ENCODE measurements around the gene COMMD4.
"Not testable (repeated sequence)": the region's sequence is repeated elsewhere in the genome, so short reads cannot be mapped to it uniquely, and the experiment has no call there.

COMMD4 gene

GRCh38 chr15:75333654-75334419, 2.0 kb upstream of the COMMD4 start:
- DNase-seq (ENCODE audit: low read depth) = not testable (repeated sequence)

- DNase-seq (ENCODE audit: low read depth) = no peak
Observed at GRCh38 chr15:75335313-75335704, 554 bp upstream of the COMMD4 start.

- no peak for DNase-seq (ENCODE audit: low read depth)
Observed at GRCh38 chr15:75338661-75339240, 2.9 kb downstream of the COMMD4 start.

DNA sequence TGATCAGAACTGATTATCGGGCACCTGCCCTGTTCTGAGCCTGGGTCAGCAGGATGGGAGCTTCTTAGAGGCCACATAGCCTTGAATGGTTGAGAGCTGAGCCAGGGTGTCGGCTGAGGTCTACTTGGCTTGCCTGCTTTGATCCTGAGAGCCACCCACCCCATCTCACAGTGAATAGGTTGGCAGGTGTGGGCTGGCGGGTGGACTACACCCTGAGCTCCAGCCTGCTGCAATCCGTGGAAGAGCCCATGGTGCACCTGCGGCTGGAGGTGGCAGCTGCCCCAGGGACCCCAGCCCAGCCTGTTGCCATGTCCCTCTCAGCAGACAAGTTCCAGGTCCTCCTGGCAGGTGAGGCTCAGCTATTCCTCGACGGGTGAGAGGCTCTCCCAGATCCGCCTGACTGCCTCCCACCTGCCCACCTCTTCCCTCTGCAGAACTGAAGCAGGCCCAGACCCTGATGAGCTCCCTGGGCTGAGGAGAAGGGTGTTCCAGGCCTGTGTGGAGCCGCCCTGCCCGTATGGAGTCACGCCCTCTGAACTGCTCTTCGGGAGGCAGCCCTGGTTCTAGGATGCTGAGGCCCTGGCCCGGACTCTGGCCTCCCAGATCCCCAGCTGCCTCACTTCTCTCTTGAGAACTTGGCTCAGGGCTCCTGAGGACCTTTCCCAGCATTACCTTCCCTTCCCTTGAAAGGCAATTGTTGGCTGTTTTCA, 3.8 kb downstream of the COMMD4 start:
- no peak for DNase-seq (ENCODE audit: low read depth)

DNA sequence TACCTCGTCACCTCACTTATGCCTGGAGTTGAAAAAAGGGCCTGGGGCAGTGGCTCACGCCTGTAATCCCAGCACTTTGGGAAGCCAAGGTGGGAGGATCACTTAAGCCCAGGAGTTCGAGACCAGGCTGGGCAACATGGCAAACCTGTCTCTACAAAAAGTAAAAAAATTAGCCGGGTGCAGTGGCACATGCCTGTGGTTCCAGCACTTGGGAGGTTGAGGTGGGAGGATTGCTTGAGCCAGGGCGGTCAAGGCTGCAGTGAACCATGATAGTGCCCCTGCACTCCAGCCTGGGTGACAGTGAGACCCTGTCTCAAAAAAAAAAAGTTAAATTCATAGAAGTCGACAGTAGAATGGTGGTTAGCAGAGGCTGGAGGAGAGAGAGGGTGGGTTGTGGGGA, 6.4 kb downstream of the COMMD4 start:
- DNase-seq (ENCODE audit: low read depth) = no peak

DNA sequence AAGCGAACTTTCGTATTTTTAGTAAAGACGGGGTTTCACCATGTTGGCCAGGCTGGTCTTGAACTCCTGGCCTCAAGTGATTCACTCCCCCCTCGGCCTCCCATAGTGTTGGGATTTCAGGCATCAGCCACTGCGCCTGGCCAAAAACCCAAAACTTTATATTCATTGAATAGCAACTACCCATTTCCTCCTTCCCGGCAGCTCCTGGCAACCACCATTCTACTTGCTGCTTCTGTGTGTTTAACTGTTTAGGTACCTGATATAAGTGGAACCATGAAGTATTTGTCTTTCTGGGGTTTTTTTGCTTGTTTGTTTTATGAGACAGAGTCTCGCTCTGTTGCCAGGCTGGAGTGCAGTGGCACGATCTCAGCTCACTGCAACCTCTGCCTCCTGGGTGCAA, 8.1 kb downstream of the COMMD4 start:
- DNase-seq (ENCODE audit: low read depth) = not testable (repeated sequence)

DNA sequence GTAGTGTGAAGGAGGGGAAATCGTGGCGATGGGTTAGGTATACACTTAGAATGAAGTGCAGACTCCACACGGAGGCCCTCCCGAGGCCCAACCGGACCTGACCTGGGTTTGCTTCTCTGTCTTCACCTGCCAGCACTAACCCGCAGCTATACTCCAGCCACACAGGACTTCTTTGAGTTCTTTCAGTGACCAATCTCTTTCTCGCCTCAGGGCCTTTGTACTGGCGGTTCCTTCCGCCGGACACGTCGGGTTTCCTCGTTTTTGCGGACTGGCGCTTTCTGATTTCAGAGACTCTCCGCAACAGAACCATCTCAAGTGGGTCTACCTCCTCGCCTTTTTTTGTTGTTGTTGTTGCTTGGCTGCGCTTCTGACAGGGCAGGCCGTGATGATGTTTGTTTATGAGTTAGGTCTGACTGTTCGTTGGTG, 10.9 kb downstream of the COMMD4 start, which contains the start of gene NEIL1:
Gene NEIL1, plus strand, starts transcription at position 244 of the 426 bp plus-strand sequence. CDS start 1,867 bp downstream, outside the sequence.
- no peak for DNase-seq (ENCODE audit: low read depth)

DNA sequence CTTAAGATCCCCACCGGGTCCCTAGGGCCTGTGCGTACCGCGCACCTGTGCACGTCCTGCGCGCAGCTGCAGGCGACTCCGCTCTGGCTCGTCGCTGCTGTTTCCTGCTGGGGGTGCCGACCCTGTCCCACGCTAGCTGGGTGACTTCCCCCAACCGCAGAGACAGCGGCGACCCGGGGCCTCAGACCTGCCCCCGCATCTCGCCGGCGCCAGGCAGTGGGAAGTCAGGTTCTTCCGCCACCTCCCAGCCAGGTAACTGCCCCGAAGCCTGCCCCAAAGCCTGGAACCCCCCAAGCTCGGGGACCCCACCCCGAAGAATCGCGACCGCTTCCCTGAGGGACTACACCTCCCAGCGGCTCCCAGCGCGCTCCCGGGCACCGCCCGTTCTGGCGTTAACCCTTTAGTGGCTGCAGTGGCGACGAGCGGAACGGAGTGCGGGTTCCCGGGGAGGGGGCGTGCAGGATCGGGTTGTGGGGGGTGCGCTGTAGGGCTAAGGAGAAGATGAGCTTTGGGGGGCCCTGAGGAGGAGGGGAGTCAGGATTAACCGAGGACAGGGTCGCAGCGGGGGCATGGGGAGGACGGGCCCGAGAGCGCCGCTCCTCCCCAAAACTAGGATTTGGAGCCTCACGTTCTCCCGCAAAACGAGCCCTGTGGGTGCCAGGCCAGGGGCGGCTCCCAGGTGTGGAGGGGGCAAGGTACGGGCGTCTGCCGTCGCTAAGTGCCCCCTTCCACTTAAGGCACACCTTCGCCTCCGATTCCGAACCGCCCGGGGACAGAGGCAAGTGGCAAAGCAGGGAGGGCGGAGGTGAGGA, 11.6 kb downstream of the COMMD4 start:
- peak; percentile 32 for DNase-seq (ENCODE audit: low read depth)

- no peak for DNase-seq (ENCODE audit: low read depth)
Observed at GRCh38 chr15:75348034-75348561, 12.2 kb downstream of the COMMD4 start.

- no peak for DNase-seq (ENCODE audit: low read depth)
Observed at GRCh38 chr15:75348562-75349350, 12.9 kb downstream of the COMMD4 start.

GRCh38 chr15:75349351-75349669, 13.4 kb downstream of the COMMD4 start:
- not testable (repeated sequence) for DNase-seq (ENCODE audit: low read depth)

DNA sequence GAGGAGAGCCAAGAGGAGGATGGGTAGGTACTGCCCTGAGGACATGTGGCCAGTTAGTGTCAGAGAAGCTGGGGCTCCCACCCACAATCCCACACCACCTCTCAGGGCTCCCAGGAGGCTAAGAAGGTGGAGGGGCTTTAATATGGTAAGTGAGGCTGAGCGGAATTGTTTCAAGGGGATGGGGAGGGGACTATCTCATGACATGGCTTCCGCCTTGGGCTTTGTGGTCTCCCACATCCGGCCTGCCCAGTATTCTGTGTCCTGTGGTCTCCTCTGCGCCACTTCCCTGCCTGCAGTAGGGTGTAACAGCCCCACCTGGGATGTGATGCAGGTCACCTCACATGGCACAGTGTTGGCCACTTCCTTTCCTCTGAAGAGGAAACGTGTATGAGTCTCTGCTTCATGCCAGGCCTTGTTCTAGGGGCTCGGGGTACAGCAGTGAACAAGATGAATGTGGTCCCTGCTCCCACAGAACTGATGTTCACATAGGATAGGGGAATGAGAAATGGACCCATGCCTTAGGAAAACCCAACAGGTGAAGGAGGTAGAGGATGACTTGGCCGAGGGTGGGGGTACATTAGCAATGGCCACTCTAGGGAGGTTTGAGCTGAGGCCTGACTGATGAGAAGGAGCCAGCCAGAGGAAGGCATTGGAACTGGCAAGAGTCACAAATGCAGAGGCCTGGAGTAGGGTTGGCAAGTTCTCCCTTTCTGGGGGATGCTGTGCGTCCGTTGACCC, 14.2 kb downstream of the COMMD4 start:
- peak; percentile 52 for DNase-seq (ENCODE audit: low read depth)

DNA sequence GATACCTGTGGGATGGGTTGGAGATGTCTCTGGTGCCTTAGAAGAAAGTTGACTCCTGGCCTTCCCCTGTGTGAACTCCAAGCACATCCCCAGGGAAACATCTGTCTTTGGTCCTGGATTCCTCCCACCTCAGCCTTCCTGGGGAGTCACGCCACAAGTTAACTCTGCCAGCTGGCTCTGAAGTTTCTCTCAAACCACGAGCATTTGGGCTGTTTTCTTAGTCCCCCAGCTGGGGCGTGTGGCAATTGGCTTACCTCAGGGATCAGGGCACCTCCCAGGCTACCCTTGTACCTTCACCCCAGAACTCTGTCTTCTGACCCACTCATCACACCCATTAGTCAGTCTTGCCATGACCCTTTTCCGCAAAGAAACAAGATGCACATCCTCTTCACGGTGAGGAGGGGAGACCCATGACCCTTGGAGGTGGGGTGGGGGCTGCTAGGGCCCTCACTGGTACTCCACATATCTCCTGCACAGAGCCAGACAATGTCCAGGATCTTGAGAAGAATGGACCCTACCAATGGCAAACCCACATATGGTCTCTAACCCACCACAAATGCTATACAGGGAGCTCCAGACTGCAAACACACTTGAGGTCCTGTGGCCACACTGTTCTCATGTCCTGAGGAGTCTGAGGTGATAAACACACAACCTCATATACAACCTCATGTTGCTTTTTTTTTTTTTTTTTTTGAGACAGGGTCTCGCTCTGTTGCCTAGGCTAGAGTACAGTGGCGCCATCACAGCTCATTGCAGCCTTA, 14.9 kb downstream of the COMMD4 start:
- DNase-seq (ENCODE audit: low read depth) = no peak

DNA sequence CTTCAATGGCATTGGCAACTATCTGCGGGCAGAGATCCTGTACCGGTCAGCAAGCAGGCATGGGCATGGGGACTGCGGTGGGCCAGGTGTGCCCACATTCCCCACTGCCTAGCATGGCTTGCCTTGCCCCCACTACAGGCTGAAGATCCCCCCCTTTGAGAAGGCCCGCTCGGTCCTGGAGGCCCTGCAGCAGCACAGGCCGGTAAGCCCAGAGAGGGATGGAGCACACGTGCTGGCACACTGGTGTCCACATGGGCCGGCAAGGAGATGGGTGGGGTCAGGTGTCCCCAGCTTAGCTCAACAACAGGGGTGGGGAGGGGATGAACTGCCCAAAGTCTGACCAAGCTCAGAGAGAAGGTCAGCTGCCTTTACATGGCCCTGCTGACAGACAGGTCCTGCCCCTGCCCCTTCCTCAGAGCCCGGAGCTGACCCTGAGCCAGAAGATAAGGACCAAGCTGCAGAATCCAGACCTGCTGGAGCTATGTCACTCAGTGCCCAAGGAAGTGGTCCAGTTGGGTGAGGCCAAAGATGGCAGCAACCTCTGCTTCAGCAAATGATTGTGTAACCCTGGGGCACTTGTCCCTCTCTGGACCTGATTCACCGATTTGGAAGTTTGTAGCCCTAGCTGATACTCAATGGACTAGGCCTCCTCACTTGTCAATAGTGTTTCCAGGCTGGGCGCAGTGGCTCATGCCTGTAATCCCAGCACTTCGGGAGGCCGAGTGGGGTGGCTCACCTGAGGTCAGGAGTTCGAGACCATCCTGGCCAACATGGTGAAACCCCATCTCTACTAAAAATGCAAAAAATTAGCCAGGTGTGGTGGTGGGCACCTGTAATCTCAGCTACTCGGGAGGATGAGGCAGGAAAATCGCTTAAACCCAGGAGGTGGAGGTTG, 16.6 kb downstream of the COMMD4 start:
- no peak for DNase-seq (ENCODE audit: low read depth)

DNA sequence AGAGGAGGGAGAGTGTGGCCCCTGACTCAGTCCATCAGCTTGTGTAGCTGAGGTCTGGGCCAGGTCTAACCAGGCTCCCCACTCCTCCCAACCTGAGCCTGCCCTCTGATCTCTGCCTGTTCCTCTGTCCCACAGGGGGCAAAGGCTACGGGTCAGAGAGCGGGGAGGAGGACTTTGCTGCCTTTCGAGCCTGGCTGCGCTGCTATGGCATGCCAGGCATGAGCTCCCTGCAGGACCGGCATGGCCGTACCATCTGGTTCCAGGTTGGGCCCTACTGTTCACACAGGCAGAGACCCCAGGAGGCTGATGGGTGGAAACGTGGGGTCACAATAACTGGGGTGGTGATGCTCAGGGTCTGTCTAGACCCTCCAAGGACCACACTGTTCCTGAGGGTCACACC, 17.7 kb downstream of the COMMD4 start:
- no peak for DNase-seq (ENCODE audit: low read depth)

- DNase-seq (ENCODE audit: low read depth) = no peak
Observed at GRCh38 chr15:75354454-75354853, 18.6 kb downstream of the COMMD4 start.

GRCh38 chr15:75355369-75355768, 19.5 kb downstream of the COMMD4 start:
- DNase-seq (ENCODE audit: low read depth) = no peak

- DNase-seq (ENCODE audit: low read depth) = no peak
Observed at GRCh38 chr15:75356006-75356405, 20.1 kb downstream of the COMMD4 start.

GRCh38 chr15:75356517-75356916, 20.7 kb downstream of the COMMD4 start:
- no peak for DNase-seq (ENCODE audit: low read depth)

Data from activated T-cell treated with anti-CD3 and anti-CD28 coated beads for 24 hours (primary cell).